HUDEP-2 (cell line): ENCODE measurements around the gene KRIT1.

Source experiments
- DNase-seq, 76 experiments: peaks; one replicate each; lab custom pipeline; 2025; ENCODE audit not compliant: unreplicated experiment in 76 of 76; lab: John Stamatoyannopoulos, UW

Gene KRIT1

GRCh38 chr7:92245487-92246359 lies at the start of gene KRIT1, which contains the start of gene ANKIB1:
TSS of gene KRIT1 (minus strand) at chr7:92245914. CDS start at chr7:92242135, 3,779 bp downstream.
TSS of gene ANKIB1 (plus strand) at chr7:92245974. CDS start at chr7:92294979, 49,005 bp downstream.
- peak in 74 of 76 experiments; percentile 9 to 84 (median 71) for DNase-seq

GRCh38 chr7:92295391-92295790 lies 49.7 kb upstream of the KRIT1 start:
- DNase-seq = peak in 1 of 76 experiments; percentile 4

GRCh38 chr7:92293896-92294590 lies 48.3 kb upstream of the KRIT1 start:
- no peak for DNase-seq

GRCh38 chr7:92292981-92293380 lies 47.3 kb upstream of the KRIT1 start:
- DNase-seq = no peak

GRCh38 chr7:92289321-92289720 lies 43.6 kb upstream of the KRIT1 start:
- no peak for DNase-seq

- peak in 7 of 76 experiments; percentile 5 to 48 (median 19) for DNase-seq
Observed at GRCh38 chr7:92282930-92283329, 37.2 kb upstream of the KRIT1 start.

DNA sequence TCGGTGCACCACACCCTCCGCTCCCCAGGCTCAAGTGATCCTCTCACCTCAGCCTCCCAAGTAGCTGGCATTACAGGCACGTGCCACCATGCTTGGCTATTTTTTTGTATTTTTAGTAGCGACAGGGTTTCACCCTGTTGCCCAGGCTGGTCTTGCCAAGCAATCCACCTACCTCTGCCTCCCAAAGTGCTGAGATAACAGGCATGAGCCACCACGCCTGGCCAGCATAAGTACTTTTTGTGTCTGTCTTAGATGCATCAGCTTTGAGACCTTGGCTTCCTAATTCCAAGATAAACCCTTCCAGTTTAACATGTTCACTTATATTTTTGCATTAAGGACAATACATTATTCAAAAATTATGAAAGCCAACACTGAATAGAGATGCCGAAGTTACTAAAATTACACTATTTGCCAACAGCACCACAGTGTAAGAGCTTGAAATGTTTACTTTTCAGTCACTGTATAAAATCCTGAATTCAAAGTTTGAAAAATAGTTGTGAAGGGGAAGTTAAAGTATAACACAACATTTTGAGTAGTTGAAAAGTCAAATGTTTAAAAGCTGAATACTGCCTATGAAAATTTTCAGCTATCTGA lies 36.6 kb upstream of the KRIT1 start:
- peak in 42 of 76 experiments; percentile 3 to 71 (median 28) for DNase-seq

GRCh38 chr7:92281031-92281430 lies 35.3 kb upstream of the KRIT1 start:
- no peak for DNase-seq

DNA sequence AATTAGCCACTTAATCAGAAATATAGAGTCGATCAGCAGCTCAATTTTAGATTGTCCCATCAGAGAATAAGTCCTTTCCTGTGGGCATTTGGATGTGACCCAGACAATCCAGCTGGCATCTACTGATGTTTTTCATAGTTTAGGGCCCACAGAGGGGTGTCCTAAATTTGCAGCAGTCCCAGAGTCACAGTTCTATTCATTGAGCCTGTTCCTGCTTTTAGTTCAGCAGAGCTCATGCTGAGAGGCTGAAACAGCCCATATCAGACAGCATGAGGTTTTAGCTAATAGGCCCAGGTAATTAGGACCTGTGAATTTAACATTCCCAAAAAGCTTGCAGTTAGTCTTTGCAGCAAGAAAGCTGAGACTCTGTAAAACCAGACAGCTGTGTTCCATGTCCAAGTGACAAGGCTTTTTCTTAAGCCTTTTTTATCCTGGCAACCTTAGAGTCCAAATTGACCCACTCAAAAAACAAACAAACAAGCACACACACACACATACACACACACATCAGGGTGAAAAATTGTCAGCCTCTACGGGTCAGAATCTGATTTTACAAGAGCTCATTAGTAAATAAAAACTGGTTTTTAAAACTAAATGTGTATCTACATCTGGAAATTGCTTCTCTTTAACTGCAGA lies 33.8 kb upstream of the KRIT1 start:
- no peak for DNase-seq

GRCh38 chr7:92276460-92276864 lies 30.7 kb upstream of the KRIT1 start:
- DNase-seq = peak in 30 of 76 experiments; percentile 3 to 71 (median 33)

GRCh38 chr7:92275327-92275726 lies 29.6 kb upstream of the KRIT1 start:
- DNase-seq = no peak

DNA sequence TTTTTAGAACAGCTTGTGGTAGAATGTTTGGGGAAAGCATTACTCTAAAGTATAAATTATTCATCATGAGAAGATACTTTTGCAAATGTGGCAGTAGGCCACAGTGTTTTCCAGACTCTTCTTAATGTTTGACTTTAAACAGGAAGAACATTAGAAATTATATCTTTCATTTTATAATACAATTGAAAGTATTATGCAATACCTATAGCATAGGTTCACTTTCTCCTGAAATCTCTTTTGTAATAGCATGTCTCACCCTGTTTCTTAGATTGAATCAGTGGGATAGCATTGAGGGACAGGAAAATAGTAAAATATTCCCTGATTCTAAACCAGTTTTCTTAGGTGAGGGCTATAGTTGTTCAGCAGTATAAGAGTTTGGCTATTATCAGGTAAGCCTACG lies 23.2 kb upstream of the KRIT1 start:
- no peak for DNase-seq

DNA sequence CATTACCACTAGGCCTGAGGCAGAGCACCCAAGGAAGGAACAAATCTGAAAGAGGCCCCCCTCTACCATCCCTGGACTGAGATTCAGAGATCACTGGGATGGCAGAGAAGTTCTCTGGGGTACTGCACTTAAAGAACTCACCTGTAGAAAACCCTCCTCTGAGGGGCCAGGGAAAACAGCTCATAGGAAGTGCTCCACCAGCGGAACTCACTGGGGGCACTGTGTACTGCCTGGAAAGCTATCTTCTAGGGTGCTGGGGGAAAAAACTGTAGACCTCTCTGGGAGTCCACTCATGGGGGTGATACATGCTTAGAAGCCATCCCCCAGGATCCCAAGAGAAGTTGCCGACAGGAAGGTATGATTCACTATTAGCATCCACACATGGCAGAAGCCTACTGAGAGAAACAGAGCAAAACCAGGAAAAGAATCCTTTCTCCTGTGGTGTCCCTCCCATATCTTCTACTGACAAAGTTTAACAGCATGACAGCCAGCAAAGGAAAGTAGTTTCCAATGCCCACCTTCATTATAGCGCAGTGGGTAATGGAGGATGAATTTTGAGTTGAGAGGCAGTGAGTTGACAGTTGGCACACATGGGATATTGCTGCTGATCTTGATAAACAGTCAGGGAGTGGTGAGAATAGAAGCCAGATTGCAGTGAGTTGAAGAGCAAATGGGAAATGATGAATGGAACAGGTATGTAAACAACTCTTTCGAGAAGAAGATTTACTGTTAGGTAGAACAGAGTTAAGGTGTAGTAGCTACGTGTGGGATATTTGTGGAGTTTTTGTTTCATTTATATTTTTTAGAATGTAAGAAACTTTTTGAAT lies 20.9 kb upstream of the KRIT1 start:
- peak in 1 of 76 experiments; percentile 3 for DNase-seq

GRCh38 chr7:92260248-92260781 lies 14.6 kb upstream of the KRIT1 start:
- no peak for DNase-seq

DNA sequence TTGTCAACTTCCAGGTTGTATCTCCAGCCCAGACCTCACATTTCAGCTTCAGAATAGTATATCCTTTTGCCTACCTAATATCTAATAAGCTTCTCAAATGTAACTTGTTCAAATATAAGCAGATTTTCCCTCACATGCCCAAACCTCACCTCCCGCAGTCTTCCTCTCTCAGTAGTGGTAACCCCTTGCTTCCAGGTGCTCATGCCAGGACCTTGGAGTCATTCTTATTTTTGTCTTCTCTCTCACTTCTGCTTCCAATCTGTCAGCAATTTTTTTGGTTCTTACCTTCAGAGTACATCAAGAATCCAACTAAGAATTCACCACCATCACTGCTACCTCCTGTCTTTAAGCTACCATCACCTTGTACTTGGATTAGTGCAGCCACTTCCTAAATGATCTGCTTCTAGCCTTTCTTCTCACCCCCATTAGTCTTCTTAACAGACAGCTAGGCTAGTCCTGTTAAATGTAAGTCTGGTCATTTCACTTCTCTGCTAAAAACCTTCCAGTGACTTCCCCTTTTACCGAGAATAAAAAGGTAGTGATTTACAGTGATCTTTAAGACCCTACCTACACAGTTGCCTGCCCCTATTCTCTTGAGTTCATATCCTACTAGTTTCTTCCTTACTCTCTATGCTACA lies 14.0 kb upstream of the KRIT1 start:
- no peak for DNase-seq

DNA sequence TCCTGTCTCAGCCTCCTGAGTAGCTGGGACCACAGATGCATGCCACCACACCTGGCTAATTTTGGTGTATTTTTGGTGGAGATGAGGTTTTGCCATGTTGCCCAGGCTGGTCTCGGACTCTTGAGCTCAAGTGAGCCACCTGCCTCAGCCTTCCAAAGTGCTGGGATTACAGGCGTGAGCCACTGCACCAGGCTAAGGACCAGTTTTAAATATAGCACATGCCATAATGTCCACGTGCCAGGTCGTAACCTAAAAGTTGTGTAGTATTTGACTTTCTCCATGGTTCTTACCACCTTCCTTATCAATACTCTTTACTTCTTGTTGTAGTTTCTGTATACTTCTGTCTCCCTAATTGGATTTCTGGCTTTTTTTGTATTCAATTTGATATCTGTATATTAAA lies 13.3 kb upstream of the KRIT1 start:
- DNase-seq = no peak

DNA sequence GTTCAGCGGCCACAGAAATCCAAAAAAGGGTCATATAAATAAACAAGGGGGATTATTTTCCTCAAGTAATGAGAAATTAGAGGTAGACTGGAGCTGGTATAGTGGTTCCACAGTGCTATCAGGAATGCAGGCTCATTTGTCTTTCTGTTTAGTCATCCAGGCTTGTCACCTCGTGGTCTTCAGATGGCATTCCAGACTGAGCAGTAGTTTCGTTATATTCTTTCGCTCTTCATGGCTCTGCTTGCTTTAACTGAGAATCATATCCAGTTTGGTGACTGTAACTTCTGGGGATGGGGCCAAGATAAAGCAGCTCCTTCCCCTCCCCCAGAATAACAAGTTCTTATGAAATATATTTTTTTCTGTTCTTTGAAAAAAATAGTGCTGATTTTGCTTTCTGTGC lies 9.6 kb upstream of the KRIT1 start:
- no peak for DNase-seq

DNA sequence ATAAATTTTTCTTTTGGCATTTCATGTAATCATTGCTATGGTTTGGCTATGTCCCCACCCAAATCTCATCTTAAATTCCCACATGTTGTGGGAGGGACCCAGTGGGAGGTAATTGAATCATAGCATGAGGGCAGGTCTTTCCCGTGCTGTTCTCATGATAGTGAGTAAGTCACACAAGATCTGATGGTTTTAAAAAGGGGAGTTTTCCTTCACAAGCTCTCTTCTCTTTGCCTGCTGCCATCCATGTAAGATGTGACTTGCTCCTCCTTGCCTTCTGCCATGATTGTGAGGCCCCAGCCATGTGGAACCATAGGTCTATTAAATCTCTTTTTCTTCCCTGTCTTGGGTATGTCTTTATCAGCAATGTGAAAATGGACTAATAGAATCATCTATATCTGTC lies 9.1 kb upstream of the KRIT1 start:
- peak in 2 of 76 experiments; percentile 8 to 19 for DNase-seq

- DNase-seq = no peak
Observed at GRCh38 chr7:92253251-92253650, 7.5 kb upstream of the KRIT1 start.
